Brain microvascular endothelial cell (primary cell): Measurements from ENCODE around the gene SMIM43.

ENCODE experiments used
- DNase-seq: peaks from one replicate; pipeline ENCODE4 v3.0.0-alpha.2; 2020
- H3K27ac ChIP-seq: fragments of 250-450 bp; sonication (Bioruptor Pico); 2 replicates; pipeline ENCODE4 v1.5.1; 2020; ENCODE audit warnings: mild to moderate bottlenecking, moderate library complexity
- H3K27me3 ChIP-seq: fragments of 250-450 bp; sonication (Bioruptor Pico); replicated peaks from 2 replicates; pipeline ENCODE4 v1.5.1; 2020; ENCODE audit warnings: mild to moderate bottlenecking
- H3K36me3 ChIP-seq: fragments of 250-450 bp; sonication (Bioruptor Pico); replicated peaks from 2 replicates; pipeline ENCODE4 v1.5.1; 2020; ENCODE audit warnings: mild to moderate bottlenecking
- H3K4me3 ChIP-seq: 2 replicates; pipeline ENCODE4 v1.5.1; 2011; ENCODE audit warnings: low read depth, mild to moderate bottlenecking, control low read depth, low read length, moderate library complexity
- in situ Hi-C: cut with HindIII; loops from 2 replicates; pipeline ENCODE4 v1.10.0; 2017; ENCODE audit warnings: low sequenced_read_pairs, low pct_ligation_motif_present
- TF ChIP-seq, protein P1 (sequence below): IDR thresholded peaks from 2 replicates; pipeline ENCODE4 v1.5.1; 2011; ENCODE audit warnings: low read depth, mild to moderate bottlenecking, moderate library complexity, low read length, control low read depth, inconsistent platforms; ENCODE audit errors: missing control alignments

The SMIM43 gene

DNA sequence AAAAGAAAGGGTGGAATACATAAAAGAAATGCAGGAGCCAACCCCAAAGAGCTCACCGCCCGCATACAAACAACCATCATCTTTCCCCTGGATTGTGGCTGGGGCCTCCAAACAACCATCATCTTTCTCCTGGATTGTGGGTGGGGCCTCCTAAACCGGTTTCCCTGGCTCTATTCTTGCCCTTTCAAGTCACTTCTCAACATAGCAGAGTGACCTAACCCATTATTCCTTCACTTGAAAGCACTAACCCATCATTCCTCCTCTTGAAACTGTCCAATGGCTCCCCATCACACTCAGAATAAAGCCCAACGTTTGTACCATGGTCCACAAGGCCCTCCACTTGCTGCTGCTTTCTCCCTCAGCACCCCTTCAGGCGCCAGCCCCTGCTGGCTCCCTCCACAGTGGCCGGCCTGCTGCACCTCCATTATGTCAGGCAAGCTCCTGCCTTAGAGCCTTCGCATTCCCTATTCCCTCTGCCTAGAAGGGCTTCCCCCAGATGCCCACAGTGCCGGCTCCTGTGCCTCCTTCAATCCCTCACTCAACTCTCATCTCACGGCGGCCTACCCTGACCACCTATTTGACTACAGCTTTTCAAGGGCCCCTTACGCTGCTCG lies 24.1 kb downstream of the SMIM43 start:
- in situ Hi-C loops, result no loop called here
- Histone ChIP-seq H3K4me3 (no peak overlapping the region), H3K27ac (no peak overlapping the region), H3K27me3 (no peaks in the 10 kb centered on the region), H3K36me3 (no peaks in the 10 kb centered on the region)
- TF ChIP-seq, protein P1, sequence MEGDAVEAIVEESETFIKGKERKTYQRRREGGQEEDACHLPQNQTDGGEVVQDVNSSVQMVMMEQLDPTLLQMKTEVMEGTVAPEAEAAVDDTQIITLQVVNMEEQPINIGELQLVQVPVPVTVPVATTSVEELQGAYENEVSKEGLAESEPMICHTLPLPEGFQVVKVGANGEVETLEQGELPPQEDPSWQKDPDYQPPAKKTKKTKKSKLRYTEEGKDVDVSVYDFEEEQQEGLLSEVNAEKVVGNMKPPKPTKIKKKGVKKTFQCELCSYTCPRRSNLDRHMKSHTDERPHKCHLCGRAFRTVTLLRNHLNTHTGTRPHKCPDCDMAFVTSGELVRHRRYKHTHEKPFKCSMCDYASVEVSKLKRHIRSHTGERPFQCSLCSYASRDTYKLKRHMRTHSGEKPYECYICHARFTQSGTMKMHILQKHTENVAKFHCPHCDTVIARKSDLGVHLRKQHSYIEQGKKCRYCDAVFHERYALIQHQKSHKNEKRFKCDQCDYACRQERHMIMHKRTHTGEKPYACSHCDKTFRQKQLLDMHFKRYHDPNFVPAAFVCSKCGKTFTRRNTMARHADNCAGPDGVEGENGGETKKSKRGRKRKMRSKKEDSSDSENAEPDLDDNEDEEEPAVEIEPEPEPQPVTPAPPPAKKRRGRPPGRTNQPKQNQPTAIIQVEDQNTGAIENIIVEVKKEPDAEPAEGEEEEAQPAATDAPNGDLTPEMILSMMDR, result no peak
- DNase-seq, result no peak

DNA sequence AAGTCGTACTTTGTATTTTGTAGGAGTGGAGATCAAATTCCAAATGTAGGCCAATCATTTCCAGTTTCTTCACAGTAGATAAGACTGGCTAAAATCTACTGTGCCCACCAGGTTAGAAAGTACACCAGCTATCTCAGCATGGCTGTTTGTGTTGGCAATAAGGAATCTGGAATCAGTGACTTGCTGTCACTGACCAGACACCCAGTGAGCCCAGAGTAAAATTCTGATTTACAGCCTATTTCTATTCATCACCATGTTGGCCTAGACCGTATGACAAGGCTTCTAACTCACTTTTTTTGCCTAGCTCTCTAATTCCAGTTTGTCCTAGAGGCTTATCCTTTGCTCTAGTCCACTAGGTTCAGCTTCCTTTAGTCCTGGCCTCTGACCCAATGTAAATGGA lies 25.4 kb downstream of the SMIM43 start:
- no peak overlapping the region for H3K27ac ChIP-seq
- no peak overlapping the region for H3K4me3 ChIP-seq
- no peaks in the 10 kb centered on the region for H3K36me3 ChIP-seq
- in situ Hi-C loops, result no loop called here
- DNase-seq, result no peak
- no peaks in the 10 kb centered on the region for H3K27me3 ChIP-seq
- TF ChIP-seq, protein P1, result no peak

DNA sequence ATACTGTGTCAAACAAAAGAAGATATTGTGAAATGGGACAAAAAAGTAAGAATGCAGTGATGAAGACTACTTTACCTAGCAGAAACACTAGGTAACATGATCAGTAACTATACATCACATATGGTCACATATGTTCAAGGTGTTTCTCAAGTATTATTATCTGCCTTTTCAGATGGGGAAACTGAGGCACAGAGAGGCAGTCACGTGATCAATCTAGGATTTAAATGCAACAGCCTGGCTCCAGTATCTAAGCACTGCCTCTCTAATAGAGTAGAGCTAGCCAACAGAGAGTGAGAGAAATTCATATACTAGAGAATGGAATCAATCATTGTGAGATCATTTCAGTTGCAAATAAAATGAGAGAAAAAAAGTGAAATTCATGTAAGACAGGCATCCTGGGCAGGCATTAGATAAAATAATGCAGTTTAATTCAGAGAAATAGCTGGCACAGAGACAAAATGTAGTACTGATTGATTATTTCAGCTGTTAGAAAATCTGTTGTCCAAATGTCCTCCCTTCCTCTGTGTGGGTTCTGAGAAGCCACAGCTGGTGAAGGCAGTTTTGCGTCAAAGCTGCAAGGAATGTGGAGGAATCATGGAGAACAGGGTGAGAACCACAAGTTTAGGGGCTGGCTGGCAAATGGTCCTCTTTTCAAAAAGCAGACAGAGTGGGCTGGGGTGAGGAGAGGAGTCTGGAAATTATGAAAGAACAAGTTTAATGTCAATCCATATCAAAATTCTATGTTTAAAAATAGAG lies 26.0 kb downstream of the SMIM43 start:
- Histone ChIP-seq H3K27me3 (no peaks in the 10 kb centered on the region), H3K4me3 (no peak overlapping the region), H3K27ac (no peak overlapping the region), H3K36me3 (no peaks in the 10 kb centered on the region)
- in situ Hi-C loops, result no loop called here
- TF ChIP-seq, protein P1, result no peak
- DNase-seq, result no peak

DNA sequence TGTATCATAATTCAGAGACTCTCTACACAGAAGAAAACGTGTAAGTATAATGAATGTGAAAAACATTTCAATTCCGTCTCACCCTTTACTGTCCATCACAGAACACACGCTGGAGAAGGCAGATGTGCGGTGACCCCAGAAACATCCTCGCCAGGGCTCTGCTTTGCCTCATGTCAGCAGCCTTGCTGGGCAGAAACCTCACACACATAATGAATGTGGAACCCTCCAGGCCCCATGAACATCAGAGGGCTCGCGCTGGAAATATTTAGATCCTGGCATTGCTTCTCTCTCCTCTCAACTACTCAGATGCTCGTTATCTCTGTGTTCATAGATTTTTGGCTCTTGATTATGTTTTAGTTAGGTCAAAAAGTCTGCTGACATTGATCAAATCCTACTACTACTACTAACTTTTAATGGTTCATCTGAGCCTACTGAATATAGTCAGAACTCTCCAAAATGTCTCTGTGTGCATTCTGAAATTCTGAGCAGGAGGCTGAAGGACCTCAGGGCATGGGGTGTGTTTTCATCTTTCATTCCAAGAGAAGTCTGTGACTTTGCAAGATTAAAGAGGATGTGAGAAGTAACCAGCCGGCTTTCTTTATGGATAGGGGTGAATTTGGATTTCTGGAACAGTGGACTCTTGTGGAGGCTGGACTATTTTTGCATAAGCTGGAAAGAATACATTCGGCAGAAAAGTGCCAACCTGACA lies 27.0 kb downstream of the SMIM43 start:
- H3K27ac ChIP-seq, result no peak overlapping the region
- DNase-seq, result no peak
- H3K4me3 ChIP-seq, result no peak overlapping the region
- in situ Hi-C loops, result no loop called here
- H3K36me3 ChIP-seq, result no peaks in the 10 kb centered on the region
- TF ChIP-seq, protein P1, result no peak
- no peaks in the 10 kb centered on the region for H3K27me3 ChIP-seq

DNA sequence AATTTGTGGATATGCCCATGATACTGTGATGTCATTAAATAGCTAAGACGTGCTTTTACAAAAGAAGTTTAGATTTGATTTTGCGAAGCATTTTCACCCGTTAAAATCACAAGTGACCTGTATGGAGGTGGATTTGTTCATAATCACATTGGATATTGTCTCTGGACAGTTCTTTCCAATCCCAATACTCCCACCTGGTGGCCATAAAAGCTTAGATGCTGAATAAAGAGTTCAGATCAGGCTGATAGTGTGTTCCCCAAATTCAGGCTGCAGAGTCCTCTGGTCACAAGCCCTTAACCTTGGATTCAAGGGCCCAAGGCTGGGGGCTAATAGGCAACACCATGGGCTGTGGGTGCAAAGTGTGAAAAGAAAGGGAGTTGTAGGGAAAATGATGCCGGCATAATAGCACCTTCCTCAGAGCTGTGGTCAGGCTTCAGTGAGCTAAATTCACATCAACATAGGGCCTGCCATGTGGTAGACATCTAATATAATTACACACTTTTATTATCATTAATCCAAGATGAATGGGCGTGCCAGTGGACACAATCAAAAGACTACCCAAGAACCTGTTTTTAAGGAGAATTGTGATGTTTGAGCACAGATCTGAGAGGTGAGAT lies 28.1 kb downstream of the SMIM43 start:
- H3K27me3 ChIP-seq, result no peaks in the 10 kb centered on the region
- in situ Hi-C loops, result no loop called here
- no peak overlapping the region for H3K4me3 ChIP-seq
- no peak overlapping the region for H3K27ac ChIP-seq
- TF ChIP-seq, protein P1, result peak; percentile 66
- no peaks in the 10 kb centered on the region for H3K36me3 ChIP-seq
- peak; percentile 64 for DNase-seq
